OCI-LY7 (cell line): ENCODE measurements around the gene STUM.

Experiments used
- CTCF ChIP-seq: fragments of 200-600 bp; sonication (generic); conservative IDR thresholded peaks from 2 replicates; pipeline ENCODE4 v1.5.1; 2014; ENCODE audit warnings: mild to moderate bottlenecking, antibody characterized with exemption, low read length, moderate library complexity, mixed read lengths
- EZH2phosphoT487 ChIP-seq: fragments of 200-600 bp; sonication (generic); IDR thresholded peaks from 2 replicates; pipeline ENCODE4 v1.6.1; 2018; ENCODE audit warnings: low read depth, borderline replicate concordance, mild to moderate bottlenecking, mixed run types, antibody characterized with exemption, low read length, moderate library complexity, mixed read lengths

DNA sequence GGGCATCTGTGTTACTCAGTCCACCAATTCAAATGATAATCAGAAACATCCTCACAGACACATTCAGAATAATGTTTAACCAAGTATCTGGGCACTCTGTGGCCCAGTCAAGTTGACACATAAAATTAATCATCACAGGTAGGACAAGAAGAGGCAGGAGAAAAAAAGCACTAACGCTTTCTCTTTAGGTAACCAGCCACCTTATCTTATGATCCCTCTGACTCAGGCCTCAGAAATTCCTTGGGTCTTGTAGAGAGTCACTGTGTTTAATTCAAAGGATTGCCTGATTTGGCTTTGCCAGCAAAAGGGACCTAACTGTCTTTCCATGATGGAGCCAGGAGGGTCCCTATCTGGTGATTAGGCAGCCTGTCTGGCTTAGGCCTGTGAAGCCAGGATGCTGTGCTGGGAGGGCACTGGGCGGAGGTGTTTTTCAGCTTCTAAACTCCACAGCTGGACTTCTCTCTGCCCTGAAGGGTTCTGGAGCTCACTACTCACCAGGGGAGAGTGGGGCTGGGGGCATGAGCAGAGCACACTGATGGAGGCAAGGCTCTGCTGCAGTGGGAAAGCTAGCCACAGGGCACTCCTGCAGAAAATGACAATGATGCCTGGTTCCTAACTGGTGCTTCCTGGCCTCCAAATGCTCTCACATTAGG is 36.4 kb upstream of the STUM start:
- no peak for TF ChIP-seq CTCF
- TF ChIP-seq EZH2phosphoT487: no peak
